ENCODE results near the gene RFX3.

RFX3 gene

GRCh38 chr9:3336951-3337350 lies 188.8 kb downstream of the RFX3 start:
- TF ChIP-seq CTCF (IDR thresholded peaks at IDR 0.05; ENCODE audit: insufficient read depth, low read length, poor library complexity, severe bottlenecking) (no peak), EZH2phosphoT487 (conservative IDR thresholded peaks at IDR 0.05; ENCODE audit: low read length) (no peak)
- Histone ChIP-seq H3K27ac (ENCODE audit: low read depth, low read length) (no peak overlapping the region), H3K4me2 (ENCODE audit: low read depth, low read length, poor library complexity, severe bottlenecking) (no peak overlapping the region), H3K9me3 (ENCODE audit: insufficient read depth, low read length) (no peaks in the 10 kb centered on the region), H3K27me3 (ENCODE audit: low read length) (no peaks in the 10 kb centered on the region), H3K9me2 (replicated peaks; ENCODE audit: insufficient read depth, low read length) (no peaks in the 10 kb centered on the region), H4K20me1 (ENCODE audit: low read depth, low read length) (no peaks in the 10 kb centered on the region), H3K9ac (ENCODE audit: low read length) (no peak overlapping the region), H3K79me2 (ENCODE audit: insufficient read depth, low read length) (no peaks in the 10 kb centered on the region), H3F3A (ENCODE audit: insufficient read depth) (no peaks in the 10 kb centered on the region), H3K36me3 (ENCODE audit: low read length) (no peaks in the 10 kb centered on the region), H3K4me3 (ENCODE audit: insufficient read depth, low read length, poor library complexity, severe bottlenecking) (no peak overlapping the region), H2AFZ (ENCODE audit: low read depth, low read length, severe bottlenecking) (no peak overlapping the region)

GRCh38 chr9:3332802-3333201 lies 193.0 kb downstream of the RFX3 start:
- H3K9me2 ChIP-seq (replicated peaks; ENCODE audit: insufficient read depth, low read length), result no peaks in the 10 kb centered on the region
- H2AFZ ChIP-seq (ENCODE audit: low read depth, low read length, severe bottlenecking), result no peak overlapping the region
- H4K20me1 ChIP-seq (ENCODE audit: low read depth, low read length), result no peaks in the 10 kb centered on the region
- H3K36me3 ChIP-seq (ENCODE audit: low read length), result no peaks in the 10 kb centered on the region
- H3K9ac ChIP-seq (ENCODE audit: low read length), result no peak overlapping the region
- H3K9me3 ChIP-seq (ENCODE audit: insufficient read depth, low read length), result no peaks in the 10 kb centered on the region
- no peak overlapping the region for H3K27ac ChIP-seq (ENCODE audit: low read depth, low read length)
- H3K27me3 ChIP-seq (ENCODE audit: low read length), result no peaks in the 10 kb centered on the region
- H3K4me3 ChIP-seq (ENCODE audit: insufficient read depth, low read length, poor library complexity, severe bottlenecking), result no peak overlapping the region
- H3F3A ChIP-seq (ENCODE audit: insufficient read depth), result no peaks in the 10 kb centered on the region
- TF ChIP-seq EZH2phosphoT487 (conservative IDR thresholded peaks at IDR 0.05; ENCODE audit: low read length) (no peak), CTCF (IDR thresholded peaks at IDR 0.05; ENCODE audit: insufficient read depth, low read length, poor library complexity, severe bottlenecking) (no peak)
- H3K79me2 ChIP-seq (ENCODE audit: insufficient read depth, low read length), result no peaks in the 10 kb centered on the region
- no peak overlapping the region for H3K4me2 ChIP-seq (ENCODE audit: low read depth, low read length, poor library complexity, severe bottlenecking)

- no peak overlapping the region for H3K4me2 ChIP-seq (ENCODE audit: low read depth, low read length, poor library complexity, severe bottlenecking)
- no peak overlapping the region for H3K9ac ChIP-seq (ENCODE audit: low read length)
- no peak overlapping the region for H3K4me3 ChIP-seq (ENCODE audit: insufficient read depth, low read length, poor library complexity, severe bottlenecking)
- H3K27me3 ChIP-seq (ENCODE audit: low read length), result no peaks in the 10 kb centered on the region
- no peaks in the 10 kb centered on the region for H3K36me3 ChIP-seq (ENCODE audit: low read length)
- H4K20me1 ChIP-seq (ENCODE audit: low read depth, low read length), result no peaks in the 10 kb centered on the region
- H3K79me2 ChIP-seq (ENCODE audit: insufficient read depth, low read length), result no peaks in the 10 kb centered on the region
- no peak overlapping the region for H2AFZ ChIP-seq (ENCODE audit: low read depth, low read length, severe bottlenecking)
- H3K27ac ChIP-seq (ENCODE audit: low read depth, low read length), result no peak overlapping the region
- H3K9me3 ChIP-seq (ENCODE audit: insufficient read depth, low read length), result no peaks in the 10 kb centered on the region
- TF ChIP-seq EZH2phosphoT487 (conservative IDR thresholded peaks at IDR 0.05; ENCODE audit: low read length) (no peak), CTCF (IDR thresholded peaks at IDR 0.05; ENCODE audit: insufficient read depth, low read length, poor library complexity, severe bottlenecking) (peak; percentile 23)
- no peaks in the 10 kb centered on the region for H3K9me2 ChIP-seq (replicated peaks; ENCODE audit: insufficient read depth, low read length)
- H3F3A ChIP-seq (ENCODE audit: insufficient read depth), result no peaks in the 10 kb centered on the region
Observed at GRCh38 chr9:3331801-3332200, 194.0 kb downstream of the RFX3 start.

Measured in SU-DHL-6 (cell line).